ENCODE measurements around the gene GIT1.

GIT1 gene

GRCh38 chr17:29591737-29592608 lies 2.5 kb upstream of the GIT1 start:
- CTCF ChIA-PET = interaction anchor here (0.5 to 5.0 kb wide), 31 partner anchors 8 to 626 kb away, joined by 3 to 144 read pairs (median 5); partner anchors contain the start of genes CORO6 and TP53I13
- DNase-seq (ENCODE audit: extremely low spot score) = peak; percentile 88
- POLR2A ChIA-PET = no interaction called here
- TF ChIP-seq CTCF (IDR thresholded peaks at IDR 0.05; ENCODE audit: control extremely low read depth, extremely low read depth, low read depth, missing control alignments) = peak; percentile 99

- DNase-seq (ENCODE audit: extremely low spot score) = peak; percentile 50
- POLR2A ChIA-PET = no interaction called here
- CTCF ChIA-PET = interaction anchor here (0.7 to 5.0 kb wide), 26 partner anchors 9 to 451 kb away, joined by 3 to 144 read pairs (median 5); partner anchors contain the start of genes CORO6 and TP53I13
- no peak for TF ChIP-seq CTCF (IDR thresholded peaks at IDR 0.05; ENCODE audit: control extremely low read depth, extremely low read depth, low read depth, missing control alignments)
These were observed 1.8 kb upstream of the GIT1 start for GRCh38 chr17:29591146-29591736.

DNA sequence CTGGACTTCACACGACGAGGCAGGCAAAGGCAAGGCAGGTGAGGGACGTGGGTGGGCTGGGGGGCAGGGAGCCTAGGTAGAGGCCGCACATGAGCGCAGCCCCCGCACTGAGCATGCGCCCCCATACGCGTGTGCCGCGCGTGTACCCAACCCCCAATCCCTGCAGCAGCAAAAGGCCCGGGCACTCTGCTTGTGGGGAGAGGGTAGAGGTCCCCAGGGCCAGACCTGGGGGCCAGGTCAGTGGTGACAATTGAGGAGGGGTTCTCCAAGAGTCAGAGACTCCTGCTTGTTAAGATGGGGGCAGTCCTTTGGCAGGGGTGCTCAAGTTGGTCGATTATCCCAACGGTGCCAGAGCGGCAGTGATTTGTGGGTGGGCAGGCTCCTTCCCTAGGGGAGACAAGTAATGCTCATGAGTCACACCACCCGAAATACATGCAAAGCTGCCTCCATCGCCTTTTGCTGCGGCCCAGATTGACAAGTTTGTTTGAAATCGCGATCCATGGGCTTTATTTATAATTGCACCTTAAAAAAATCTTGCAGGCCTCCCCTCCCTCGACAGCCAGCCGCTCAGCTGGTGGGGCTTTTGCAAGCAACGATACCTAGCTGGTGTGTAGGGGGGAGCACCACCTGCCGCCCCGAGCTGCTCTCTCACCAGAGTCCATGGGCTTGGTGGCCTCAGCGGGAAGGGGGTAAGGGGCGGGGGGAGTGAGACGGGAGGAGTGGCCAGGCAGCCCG lies 1.1 kb upstream of the GIT1 start:
- ChIA-PET CTCF (interaction anchor here (0.8 to 5.0 kb wide), 17 partner anchors 12 to 450 kb away, joined by 3 to 144 read pairs (median 6); partner anchors contain the start of gene TP53I13), POLR2A (no interaction called here)
- DNase-seq (ENCODE audit: extremely low spot score) = peak; percentile 48
- no peak for TF ChIP-seq CTCF (IDR thresholded peaks at IDR 0.05; ENCODE audit: control extremely low read depth, extremely low read depth, low read depth, missing control alignments)

GRCh38 chr17:29588562-29589411 lies 661 bp downstream of the GIT1 start:
- ChIA-PET CTCF (interaction anchor here (1.0 to 5.3 kb wide), 11 partner anchors 9 to 440 kb away, joined by 3 to 61 read pairs (median 5); no protein-coding TSS in a partner anchor), POLR2A (interaction anchor here (1.5 kb wide), 1 partner anchor 28 kb away, joined by 5 read pairs; no protein-coding TSS in a partner anchor)
- no peak for TF ChIP-seq CTCF (IDR thresholded peaks at IDR 0.05; ENCODE audit: control extremely low read depth, extremely low read depth, low read depth, missing control alignments)
- peak; percentile 37 for DNase-seq (ENCODE audit: extremely low spot score)

- POLR2A ChIA-PET = interaction anchor here (1.5 kb wide), 1 partner anchor 29 kb away, joined by 5 read pairs; no protein-coding TSS in a partner anchor
These were observed 1.4 kb downstream of the GIT1 start for GRCh38 chr17:29588017-29588561.

More at GRCh38 chr17:29588017-29588561, 1.4 kb downstream of the GIT1 start:
- no peak for TF ChIP-seq CTCF (IDR thresholded peaks at IDR 0.05; ENCODE audit: control extremely low read depth, extremely low read depth, low read depth, missing control alignments)
- CTCF ChIA-PET = interaction anchor here (1.0 to 5.3 kb wide), 11 partner anchors 9 to 439 kb away, joined by 3 to 61 read pairs (median 5); no protein-coding TSS in a partner anchor
- DNase-seq (ENCODE audit: extremely low spot score) = no peak

Data from GM10248 (cell line).